ENCODE results near the gene KIAA0513.

The KIAA0513 gene

DNA sequence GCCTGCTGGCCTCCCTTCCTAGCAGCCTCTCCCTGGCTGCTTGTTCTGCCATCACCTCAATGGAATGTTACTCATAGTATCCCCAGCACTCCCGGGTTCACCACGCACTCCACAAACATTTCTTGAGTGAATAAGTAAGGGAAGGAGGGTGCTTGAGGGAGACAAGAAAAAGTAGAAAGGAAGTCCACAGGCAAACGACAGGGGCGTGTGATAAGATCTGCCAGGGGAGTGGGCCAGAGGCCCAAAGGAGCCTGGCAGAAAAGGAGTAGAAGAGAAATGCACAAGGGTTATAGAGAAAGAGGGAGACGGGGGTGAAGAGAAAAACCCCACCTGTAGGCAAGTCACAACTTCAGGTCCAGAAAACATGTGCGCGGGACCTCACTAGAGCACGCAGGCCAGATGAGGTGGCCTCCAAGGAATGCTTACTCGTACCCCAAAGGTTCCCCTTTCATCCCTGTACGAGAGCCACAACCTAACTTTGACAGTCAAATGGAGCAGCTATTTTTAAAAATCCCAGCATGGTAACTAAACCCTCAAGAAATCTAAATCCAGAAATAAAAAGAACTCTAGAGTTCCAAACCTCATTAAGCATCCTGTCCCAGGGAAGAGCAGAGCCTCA is 22.9 kb upstream of the KIAA0513 start:
- no peak for DNase-seq

DNA sequence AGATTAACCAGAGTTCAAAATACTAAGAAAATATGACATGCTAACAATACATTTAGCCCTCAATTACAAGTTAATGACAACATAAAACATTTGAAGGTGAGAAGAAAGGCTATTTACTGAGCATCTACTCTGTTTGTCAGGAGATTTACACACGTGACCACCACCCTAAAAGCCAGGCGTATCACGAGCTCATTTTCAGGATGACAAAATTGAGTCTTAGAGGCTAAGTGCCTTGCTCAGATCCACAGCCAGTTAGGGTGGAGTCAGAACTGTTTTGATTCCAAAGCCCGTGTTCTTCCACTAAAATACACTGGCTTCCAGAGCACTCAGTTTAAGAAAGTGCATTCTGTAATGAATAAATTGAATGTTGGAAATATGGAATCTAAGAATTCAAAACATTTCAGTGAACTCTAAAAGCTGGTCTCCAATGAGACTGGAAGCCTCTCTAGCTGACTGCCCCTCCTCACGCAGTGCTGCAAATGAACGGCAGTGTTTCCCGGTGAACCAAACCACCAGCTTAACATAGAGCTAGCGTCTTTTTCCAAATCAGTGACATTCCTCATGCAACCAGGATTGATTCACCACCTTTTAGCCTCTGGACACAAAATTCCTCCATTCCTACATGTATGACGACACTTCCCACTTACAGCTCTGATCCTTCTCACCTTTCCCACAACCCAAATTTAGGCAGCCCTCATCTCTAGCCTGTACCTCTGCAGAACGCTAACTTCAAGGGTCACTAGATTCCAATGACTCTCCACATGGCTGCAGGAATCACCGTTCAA is 22.1 kb upstream of the KIAA0513 start:
- DNase-seq, result no peak

DNA sequence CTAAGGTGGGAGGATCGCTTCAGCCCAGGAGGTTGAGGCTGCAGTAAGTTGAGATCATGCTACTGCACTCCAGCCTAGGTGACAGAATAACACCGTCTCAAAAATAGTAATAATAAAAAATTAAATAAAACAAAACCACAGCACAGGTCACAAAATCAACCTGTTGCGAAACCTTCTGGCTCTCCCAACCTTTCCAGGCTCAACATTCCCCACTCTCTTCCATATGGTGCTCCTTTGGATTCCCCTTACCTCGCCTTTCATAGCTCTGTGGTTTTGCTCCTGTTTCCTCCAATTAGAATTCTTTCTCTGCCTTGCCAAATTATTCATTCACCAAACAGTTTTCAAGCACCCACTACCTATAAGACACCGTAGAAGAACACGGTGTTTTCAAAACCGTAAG is 21.0 kb upstream of the KIAA0513 start:
- no peak for DNase-seq

DNA sequence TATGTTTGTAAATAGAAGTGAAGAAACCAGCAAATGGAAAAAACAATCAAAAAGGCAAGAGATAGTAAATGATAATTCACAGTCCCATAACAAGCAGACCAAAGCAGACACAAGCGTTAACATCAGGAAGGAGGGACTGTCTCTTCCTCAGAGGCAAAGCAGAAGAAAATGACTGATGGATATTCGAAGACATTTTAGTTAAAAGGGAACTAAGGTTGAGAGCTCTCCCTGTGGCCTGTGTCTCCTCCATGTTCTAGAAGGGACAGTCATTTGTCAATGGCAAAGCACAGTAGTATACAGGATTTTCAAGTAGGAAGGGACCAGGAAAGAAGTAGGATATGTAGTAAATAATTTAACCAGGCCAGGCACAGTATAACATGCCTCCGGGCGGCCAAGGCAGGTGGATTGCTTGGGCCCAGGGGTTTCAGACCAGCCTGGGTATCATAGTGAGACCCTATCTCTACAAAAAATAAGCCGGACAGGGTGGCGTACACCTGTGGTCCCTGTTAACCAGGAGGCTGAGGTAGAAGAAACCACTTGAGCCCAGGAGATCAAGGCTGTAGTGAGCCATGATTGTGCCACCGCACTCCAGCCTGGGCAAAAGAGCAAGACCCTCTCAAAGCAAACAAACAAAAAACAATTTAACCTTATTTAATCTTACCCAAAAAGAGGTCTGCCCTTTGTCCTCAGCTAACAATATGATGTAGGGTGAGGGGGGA is 19.9 kb upstream of the KIAA0513 start:
- DNase-seq, result no peak

DNA sequence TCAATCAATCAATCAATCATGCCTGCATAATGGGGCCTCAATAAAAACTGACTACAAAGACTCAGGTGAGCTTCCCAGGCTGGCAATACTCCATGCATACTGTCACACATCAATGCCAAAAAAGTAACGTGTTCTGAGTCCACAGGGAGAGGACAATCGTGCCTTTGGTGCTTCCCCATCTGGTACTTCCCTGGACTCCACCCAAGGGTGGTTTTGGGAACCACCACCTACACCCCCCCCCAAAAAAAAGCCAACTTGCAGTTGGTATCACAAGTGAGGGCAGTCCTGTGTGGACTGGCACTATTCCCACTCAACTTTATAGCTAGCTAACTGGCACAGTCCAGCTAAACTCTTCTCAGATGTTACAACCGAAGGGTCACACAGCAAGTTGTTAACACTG is 19.3 kb upstream of the KIAA0513 start:
- DNase-seq, result no peak

DNA sequence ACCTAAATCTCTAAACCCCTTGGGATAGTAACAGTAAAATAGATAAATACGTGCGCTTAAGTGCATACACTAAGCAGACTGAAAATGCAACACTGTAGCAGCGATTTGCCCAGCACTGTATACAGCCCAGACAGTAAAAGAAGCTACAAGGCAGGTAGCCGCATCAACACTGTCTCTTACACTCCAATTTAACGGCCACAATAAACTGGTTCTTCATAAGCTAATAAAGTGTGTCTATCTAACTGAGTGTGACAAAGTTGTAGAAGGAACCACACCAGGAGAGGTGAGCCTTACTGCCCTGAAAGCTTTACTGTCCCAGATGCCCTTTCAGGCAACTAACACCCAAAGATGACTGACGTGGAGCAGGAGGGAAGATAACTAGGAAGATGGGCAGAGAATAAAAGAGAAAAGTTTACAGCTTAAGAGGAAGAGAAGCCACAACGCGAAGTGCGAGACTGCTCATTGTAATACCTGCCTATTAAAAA is 17.1 kb upstream of the KIAA0513 start:
- DNase-seq, result no peak

DNA sequence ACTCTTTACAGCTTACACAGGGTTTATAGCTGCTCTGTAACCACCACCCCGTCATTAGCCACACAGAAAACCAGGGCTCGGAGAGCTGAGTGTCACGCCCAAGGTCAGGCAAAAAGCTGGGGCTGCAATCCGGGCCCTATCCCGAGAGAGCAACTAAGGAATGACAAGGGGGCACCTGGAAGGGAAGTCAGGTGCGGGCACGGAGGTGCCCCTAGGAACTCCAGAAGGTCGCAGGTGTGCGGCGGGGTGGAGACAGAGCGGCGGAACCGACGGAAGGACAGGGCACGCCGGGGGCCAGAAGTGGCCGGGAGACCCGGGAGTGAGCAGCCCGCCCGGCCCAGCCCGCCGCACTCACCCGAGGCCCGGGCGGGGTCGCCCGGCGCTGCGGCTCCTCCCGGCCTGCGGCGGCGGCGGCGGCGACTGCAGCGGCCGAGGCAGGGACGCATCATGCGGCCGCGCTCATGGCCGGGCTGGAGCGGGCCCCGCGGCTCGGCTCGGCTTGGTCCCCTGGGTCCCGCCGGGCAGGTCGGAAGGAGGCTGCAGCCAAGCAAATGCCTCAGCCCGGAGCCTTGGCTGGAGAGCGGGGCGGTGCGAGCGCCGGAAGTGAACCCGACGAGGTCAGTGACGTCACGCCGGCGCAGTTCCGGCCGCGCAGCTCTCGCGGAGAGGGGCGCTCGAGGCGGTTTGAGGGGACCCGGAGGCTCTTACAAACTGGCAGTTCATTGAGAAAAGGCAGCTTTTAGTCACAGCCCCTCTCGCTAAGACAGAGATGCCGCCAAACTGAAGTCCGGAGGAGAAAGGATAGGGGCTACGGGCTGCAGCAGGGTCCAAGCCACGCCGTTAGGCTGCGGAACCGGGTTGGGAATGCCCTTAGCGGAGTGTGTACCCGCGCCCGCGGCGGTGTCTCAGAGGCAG is 16.4 kb upstream of the KIAA0513 start, which contains the start of gene ZDHHC7:
TSS of gene ZDHHC7 (minus strand) at position 605 of the 915 bp plus-strand sequence. CDS start 20,917 bp downstream, outside the sequence.
- DNase-seq, result peak; percentile 98

DNA sequence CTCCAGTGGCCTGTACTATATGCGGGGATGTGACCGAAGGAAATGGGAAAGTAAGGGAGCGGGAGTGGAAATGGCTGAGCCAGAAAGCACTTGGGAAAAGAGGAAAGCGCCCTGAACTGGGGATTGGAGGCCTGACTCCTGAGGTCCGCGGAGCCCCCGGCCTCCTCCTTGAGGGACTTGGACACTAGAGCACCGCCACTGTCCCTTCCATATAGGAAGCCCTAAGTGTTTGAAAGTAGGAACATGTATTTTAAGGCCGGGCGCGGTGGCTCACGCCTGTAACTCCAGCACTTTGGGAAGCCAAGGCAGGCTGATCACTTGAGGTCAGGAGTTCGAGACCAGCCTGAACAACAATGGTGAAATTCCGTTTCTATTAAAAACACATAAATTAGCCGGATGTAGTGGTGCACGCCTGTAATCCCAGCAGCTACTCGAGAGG is 15.7 kb upstream of the KIAA0513 start:
- DNase-seq, result no peak

DNA sequence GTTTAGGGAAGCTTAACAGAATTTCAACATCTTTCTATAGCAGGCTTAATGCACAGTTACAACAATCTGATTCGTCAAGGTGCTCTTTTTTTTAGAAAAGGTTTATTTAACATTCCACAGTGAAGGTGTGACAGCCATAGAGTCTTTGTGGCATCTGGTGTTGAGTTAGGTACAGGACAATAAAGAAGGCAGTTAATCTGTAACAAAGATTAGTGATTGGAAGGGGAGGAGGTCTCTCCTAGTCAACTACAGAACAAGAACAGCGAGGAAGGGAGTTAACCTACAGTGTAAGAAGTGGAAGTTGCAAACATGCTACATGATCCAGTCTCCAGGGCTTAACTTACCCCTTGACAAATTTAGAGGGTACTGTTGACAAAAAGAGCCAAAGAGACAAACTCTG is 13.3 kb upstream of the KIAA0513 start:
- no peak for DNase-seq

DNA sequence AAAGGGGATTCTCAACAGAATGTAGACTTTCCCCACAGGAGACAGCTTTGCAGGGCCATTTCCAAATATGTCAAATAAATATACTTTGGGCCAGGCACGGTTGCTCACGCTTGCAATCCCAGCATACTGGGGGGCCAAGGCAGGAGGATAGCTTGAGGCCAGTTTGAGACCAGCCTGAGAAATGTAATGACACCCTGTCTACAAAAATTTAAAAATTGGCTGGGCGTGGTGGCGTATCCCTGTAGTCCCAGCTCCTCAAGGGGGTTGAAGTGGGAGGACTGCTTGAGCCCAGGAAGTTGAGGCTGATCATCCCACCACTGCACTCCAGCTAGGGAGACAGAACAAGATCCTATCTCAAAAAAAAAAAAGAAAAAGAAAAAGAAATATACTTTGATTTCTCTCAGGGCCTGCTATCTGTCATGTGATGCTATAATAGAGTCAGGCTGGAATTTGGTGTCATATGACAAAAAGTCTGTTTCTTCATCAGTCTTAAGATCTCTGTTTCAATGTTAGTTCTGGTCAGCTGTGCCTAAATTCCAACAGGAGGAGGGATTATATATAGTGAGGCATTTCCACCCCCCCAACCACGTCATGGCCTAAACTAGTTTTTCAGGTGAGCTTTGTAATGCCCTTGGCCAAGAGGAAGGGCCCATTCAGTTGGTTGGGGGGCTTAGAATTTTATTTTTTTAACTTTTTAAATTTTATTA is 12.0 kb upstream of the KIAA0513 start:
- no peak for DNase-seq

DNA sequence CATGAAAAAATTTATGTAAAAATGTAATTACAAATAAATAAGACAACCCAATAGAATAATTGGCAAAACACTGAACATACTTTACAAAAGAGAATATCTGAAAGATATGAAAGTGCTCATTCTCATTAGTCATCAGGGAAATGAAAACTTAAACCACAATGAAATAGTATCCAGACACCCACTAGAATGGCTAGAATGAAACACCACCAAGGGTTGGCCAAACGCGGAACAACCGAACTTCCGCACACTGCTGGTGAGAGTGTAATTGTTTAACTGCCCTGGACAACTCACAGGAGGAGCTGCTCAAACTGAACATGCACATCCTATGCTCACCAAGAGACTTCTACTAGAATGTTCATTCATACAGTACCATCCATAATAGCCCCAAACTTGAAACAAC is 10.4 kb upstream of the KIAA0513 start:
- no peak for DNase-seq

DNA sequence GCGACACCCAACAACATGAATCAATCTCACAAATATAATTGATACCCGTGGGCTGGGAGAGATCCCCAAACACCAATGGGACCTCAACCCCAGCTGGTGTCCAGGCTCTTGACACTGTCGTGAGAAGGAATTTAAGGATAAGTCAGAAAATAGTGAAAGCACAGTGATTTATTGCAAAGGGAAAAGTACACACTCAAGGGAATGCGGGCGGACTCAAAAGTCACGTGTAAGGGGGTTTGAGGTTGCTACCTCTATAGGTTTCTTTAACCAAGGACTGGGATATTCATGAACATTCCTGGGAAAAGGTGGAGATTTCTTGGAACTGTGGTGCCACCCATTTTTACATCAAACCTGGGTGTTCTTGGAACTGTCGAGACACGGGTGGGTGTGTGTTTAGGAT is 10.0 kb upstream of the KIAA0513 start:
- DNase-seq, result no peak

DNA sequence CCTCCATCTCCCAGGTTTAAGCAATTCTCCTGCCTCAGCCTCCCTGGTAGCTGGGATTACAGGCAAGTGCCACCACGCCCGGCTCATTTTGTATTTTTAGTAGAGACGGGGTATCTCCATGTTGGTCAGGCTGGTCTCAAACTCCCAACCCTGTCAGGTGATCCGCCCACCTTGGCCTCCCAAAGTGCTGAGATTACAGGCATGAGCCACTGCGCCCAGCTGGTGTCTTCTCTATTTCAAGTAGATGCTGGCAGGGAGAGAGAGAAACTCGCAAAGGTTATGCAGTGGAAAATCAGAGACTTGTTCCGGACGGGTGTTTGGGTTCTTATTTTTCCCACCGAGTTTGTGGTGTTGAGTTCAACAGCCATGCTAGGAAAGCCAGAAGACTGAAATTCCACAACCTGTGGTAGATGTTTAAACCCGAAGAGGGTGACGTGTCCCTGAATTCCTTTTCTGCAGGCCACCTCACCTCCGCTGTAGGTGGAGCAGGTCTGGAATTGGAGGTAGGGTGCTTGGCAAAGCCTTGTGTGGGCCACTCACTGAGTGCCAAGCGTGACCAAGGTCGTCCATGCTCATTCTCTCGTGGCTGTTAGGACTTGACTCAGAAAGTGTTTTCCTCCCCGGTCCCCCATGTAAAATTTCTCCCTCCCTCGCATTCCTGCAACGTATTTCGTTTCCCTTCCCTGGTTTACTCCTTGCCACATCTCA is 8.9 kb upstream of the KIAA0513 start:
- DNase-seq, result peak; percentile 33

DNA sequence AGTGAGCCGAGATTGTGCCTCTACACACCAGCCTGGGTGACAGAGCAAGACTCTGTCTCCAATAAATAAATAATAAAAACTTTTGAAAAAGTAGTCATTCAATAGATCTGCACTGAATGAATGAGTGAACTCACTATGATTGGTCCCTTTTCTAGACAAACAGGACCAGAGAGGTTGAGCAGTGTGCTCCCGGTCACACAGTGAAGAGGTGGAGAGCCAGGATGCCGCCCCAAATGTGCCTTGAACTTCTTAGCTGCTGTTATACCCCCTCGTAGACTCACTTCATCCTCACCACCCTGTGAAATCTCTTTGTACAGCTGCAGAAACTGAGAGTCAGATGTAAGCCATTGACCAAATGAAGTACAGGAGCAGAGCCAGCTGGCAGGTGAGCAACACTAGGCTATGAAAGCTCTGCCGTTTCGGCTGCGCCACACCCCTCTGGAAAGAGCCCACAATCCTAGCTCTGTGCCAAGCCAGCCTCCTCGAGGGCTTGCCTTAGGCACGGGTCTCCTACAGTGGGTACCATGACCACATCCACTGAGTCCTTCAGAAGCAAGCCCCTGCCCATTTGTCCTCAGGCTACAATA is 7.8 kb upstream of the KIAA0513 start:
- no peak for DNase-seq

DNA sequence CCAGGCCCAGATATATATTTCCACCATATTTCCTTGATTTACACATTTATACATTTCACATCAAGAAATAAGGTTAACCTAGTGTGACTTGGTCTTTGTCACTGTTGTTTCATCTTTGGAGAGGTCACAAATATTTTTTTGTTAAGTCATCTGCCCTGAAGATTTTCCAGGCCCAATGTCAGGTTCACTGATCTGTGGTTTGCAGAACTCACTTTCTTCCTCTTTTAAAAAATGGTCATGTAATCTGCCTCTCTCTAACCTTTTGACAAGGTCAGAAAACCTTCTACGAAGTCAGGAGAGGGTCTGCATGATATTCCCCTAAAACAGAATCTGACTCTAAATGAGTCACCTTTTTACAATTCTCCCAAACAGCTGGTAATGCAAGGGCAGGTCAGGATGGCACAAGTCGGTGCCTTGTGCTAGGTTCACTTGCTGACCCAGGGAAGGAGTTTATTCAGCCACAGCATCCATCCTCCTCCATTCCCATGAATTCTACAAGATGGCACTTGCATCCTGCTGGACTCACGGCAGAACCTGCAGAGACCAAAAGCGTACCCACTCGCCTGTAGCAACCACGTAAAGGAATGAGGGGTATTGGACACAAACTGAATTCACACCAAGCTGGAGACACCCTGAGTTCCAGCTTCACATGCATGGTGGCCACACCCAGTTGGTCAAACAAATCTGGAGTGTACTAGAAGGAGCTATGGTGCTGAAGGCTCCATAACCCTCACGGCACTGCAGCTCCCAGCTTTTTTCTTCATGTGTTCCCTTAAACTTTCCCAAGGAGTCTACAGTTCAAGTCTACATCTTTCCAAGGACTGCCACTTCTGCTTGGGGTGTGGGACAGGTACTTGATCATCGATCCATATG is 1.6 kb upstream of the KIAA0513 start:
- DNase-seq, result no peak

DNA sequence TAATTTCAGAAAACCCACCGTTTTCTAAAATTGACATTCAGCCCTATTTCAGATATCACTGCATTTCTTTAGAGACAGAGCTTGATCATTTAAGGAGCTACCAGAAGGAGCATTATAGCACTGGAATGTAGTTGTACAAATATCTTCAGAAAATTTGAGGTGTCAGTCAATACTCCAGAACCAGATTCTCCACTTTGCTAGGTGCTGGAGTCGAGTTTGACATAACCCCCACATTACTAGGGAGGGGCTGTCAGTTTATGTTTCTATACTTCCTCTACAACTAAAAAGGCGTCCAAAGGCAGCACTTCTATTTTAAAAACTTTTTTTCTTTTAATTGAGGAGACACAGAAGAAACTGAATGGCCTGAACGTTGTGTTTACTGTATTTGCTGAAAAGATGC is 892 bp upstream of the KIAA0513 start:
- no peak for DNase-seq

DNA sequence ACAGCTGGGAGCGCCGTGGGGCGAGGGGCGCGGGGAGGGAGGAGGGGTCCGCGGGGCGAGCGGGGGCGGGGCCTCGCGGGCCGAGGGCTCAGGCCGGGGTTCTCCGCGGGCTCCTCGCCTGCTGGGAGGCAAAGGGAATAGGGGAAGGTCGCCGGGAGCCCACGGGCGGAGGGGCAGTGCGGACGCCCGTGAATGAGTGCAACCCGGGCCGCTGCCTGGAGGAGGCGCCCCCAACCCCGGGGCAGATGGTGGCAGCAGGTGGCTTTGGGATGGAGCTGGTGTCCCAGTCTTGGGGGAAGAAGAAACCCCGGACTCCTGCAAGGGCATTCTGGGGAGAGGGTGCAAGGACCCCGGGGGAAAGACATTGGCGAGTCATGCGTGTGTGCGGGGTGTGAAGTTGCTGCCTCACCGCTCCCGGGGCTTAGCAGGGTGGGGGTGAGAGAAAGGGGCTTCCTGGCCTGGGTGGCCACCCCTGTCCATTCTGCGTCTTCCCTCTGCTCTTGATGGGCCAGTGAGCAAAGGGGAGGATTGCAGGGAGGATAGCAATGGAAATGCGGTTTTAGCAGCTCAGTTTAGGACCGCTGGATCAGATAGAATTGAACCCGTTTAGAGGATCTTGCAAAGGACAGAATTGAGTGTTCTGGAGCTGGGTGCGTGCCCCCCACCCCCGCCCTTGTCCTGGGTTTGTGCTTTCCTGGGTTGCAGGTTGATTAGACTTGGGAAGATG is 526 bp downstream of the KIAA0513 start:
- peak; percentile 35 for DNase-seq

DNA sequence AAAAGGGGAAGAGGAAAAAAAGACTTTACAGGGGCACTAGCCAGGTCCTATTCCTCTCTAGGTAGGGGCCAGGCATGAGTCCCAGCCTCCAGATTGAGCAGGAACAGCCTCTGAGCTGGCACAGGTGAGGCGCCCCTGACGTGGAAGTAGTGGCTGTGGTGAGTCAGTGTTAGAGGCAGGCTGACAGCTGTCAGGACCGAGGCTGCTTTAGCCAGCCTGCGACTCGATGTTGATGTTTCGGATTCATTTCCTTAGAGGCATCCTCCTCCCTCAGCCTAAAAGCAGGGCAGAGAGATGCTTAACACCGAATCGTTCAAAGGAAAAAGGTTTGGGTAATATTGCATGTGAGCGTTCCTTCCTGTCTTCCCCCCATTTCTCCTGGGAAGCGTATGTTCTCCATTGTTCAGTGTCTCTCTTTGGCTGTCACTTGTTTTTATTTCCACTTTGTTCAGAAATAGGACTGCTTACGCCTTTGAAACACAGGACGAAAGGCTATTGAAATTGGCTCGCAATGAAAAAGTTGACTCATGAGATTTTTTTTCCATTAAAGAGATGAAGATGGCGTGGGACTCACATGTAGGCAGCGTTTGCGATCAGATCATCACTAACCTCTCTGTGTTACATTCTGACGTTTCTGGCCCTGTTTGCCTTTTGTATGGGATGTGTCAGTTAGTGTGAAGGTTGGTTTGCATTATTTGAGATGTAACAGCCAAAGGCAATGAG is 1.3 kb downstream of the KIAA0513 start:
- no peak for DNase-seq

Data from right kidney (tissue), 1 donor.